Colonic mucosa (tissue), 4 donors: Measurements from ENCODE around the gene USP17L30. TPM values are rescaled to one million over a fixed set of nuclear protein-coding genes. Genes with fewer than 3 reads are reported as not detected.
"Not testable (repeated sequence)": the region's sequence is repeated elsewhere in the genome, so short reads cannot be mapped to it uniquely, and the experiment has no call there.

Experiments
- DNase-seq: peaks from one replicate; pipeline ENCODE4 v3.0.0-alpha.2; 2020
- H3K27ac ChIP-seq: fragments of 200-600 bp; one replicate; pipeline ENCODE4 v1.8.0; 2021
- H3K27me3 ChIP-seq: fragments of 200-600 bp; one replicate; pipeline ENCODE4 v1.8.0; 2021
- H3K36me3 ChIP-seq: fragments of 200-600 bp; one replicate; pipeline ENCODE4 v1.8.0; 2021
- H3K4me1 ChIP-seq: fragments of 200-600 bp; one replicate; pipeline ENCODE4 v1.8.0; 2021; ENCODE audit warnings: mild to moderate bottlenecking
- H3K4me3 ChIP-seq: fragments of 200-600 bp; one replicate; pipeline ENCODE4 v1.8.0; 2021
- H3K9ac ChIP-seq, 2 donors: one replicate each; pipeline ENCODE4 v1.7.0; 2013; ENCODE audit warnings: control low read depth in 2 of 2, low read depth in 2 of 2, low read length in 2 of 2
- H3K9me3 ChIP-seq: fragments of 200-600 bp; one replicate; pipeline ENCODE4 v1.8.0; 2021
- intact Hi-C: fragments of 100-400 bp; cut with DNase I; formaldehyde crosslinking; loops from one replicate; pipeline ENCODE4 v1.14.1; 2022
- total RNA-seq, 2 donors: library from RNA; stranded (reverse); fragmentation: NEBNext Ultra II Directional in 1 of 2; extraction: Animal tissue kit (Norgen Biotek cat#: 25700) in 1 of 2; gene quantifications; one replicate each; pipeline ENCODE4 v1.2.1, GENCODE V29; 2021
- donor health status: healthy.
- donor health status: DM: no; HTN: no; CAD: no.
- donor health status: DM: no; HTN: no; CAD: no.

USP17L30 gene
- total RNA-seq, result not detected

GRCh38 chr4:9362829-9363228 is at the start of gene USP17L30:
USP17L30 (plus strand) TSS chr4:9363129; CDS start chr4:9363129, 0 bp downstream.
- H3K4me3 ChIP-seq, H3K9ac ChIP-seq, H3K27me3 ChIP-seq, DNase-seq, H3K4me1 ChIP-seq, H3K36me3 ChIP-seq, H3K27ac ChIP-seq, H3K9me3 ChIP-seq, intact Hi-C loops: not testable (repeated sequence)

GRCh38 chr4:9324191-9324590 is 38.7 kb upstream of the USP17L30 start:
- H3K9me3 ChIP-seq, H3K27ac ChIP-seq, H3K4me3 ChIP-seq, H3K36me3 ChIP-seq, H3K4me1 ChIP-seq, H3K9ac ChIP-seq, H3K27me3 ChIP-seq, DNase-seq, intact Hi-C loops: not testable (repeated sequence)

- H3K27ac ChIP-seq, H3K36me3 ChIP-seq, DNase-seq, H3K4me1 ChIP-seq, intact Hi-C loops, H3K4me3 ChIP-seq, H3K27me3 ChIP-seq, H3K9ac ChIP-seq, H3K9me3 ChIP-seq: not testable (repeated sequence)
Measured at GRCh38 chr4:9324865-9325264, 38.1 kb upstream of the USP17L30 start, which contains the start of gene USP17L24. USP17L24 (plus strand) TSS chr4:9325165; CDS start chr4:9325165, 0 bp downstream.

GRCh38 chr4:9329611-9330010 is 33.3 kb upstream of the USP17L30 start, which contains the start of gene USP17L25:
USP17L25 (plus strand) TSS chr4:9329911; CDS start chr4:9329911, 0 bp downstream.
- H3K9ac ChIP-seq, H3K36me3 ChIP-seq, H3K4me1 ChIP-seq, H3K27ac ChIP-seq, DNase-seq, H3K9me3 ChIP-seq, intact Hi-C loops, H3K27me3 ChIP-seq, H3K4me3 ChIP-seq: not testable (repeated sequence)

- H3K9ac ChIP-seq, H3K9me3 ChIP-seq, H3K4me3 ChIP-seq, H3K27me3 ChIP-seq, DNase-seq, H3K36me3 ChIP-seq, H3K27ac ChIP-seq, intact Hi-C loops, H3K4me1 ChIP-seq: not testable (repeated sequence)
Measured at GRCh38 chr4:9334358-9334757, 28.6 kb upstream of the USP17L30 start, which contains the start of gene USP17L26. USP17L26 (plus strand) TSS chr4:9334658; CDS start chr4:9334658, 0 bp downstream.

- H3K4me3 ChIP-seq, H3K36me3 ChIP-seq, H3K27ac ChIP-seq, H3K4me1 ChIP-seq, DNase-seq, H3K9ac ChIP-seq, H3K27me3 ChIP-seq, intact Hi-C loops, H3K9me3 ChIP-seq: not testable (repeated sequence)
Measured at GRCh38 chr4:9339103-9339502, 23.8 kb upstream of the USP17L30 start, which contains the start of gene USP17L5. USP17L5 (plus strand) TSS chr4:9339403; CDS start chr4:9339403, 0 bp downstream.

GRCh38 chr4:9343848-9344247 is 19.1 kb upstream of the USP17L30 start, which contains the start of gene USP17L27:
USP17L27 (plus strand) TSS chr4:9344148; CDS start chr4:9344148, 0 bp downstream.
- DNase-seq, intact Hi-C loops, H3K27me3 ChIP-seq: not testable (repeated sequence)

GRCh38 chr4:9348593-9348992 is 14.3 kb upstream of the USP17L30 start, which contains the start of gene USP17L28:
USP17L28 (plus strand) TSS chr4:9348893; CDS start chr4:9348893, 0 bp downstream.
- DNase-seq, H3K9ac ChIP-seq, H3K36me3 ChIP-seq, H3K27me3 ChIP-seq, H3K27ac ChIP-seq, H3K4me3 ChIP-seq, intact Hi-C loops, H3K9me3 ChIP-seq, H3K4me1 ChIP-seq: not testable (repeated sequence)

More at GRCh38 chr4:9343848-9344247, 19.1 kb upstream of the USP17L30 start, which contains the start of gene USP17L27:
- H3K9ac ChIP-seq, H3K36me3 ChIP-seq, H3K27ac ChIP-seq, H3K4me1 ChIP-seq, H3K4me3 ChIP-seq, H3K9me3 ChIP-seq: not testable (repeated sequence)

GRCh38 chr4:9350866-9351265 is 12.1 kb upstream of the USP17L30 start:
- H3K9me3 ChIP-seq, H3K9ac ChIP-seq, DNase-seq, H3K4me1 ChIP-seq, H3K27ac ChIP-seq, intact Hi-C loops, H3K36me3 ChIP-seq, H3K4me3 ChIP-seq, H3K27me3 ChIP-seq: not testable (repeated sequence)

- H3K9me3 ChIP-seq, H3K36me3 ChIP-seq, DNase-seq, H3K9ac ChIP-seq, H3K27me3 ChIP-seq, H3K27ac ChIP-seq, H3K4me1 ChIP-seq, H3K4me3 ChIP-seq, intact Hi-C loops: not testable (repeated sequence)
Measured at GRCh38 chr4:9353338-9353737, 9.6 kb upstream of the USP17L30 start, which contains the start of gene USP17L29. USP17L29 (plus strand) TSS chr4:9353638; CDS start chr4:9353638, 0 bp downstream.

- H3K27ac ChIP-seq, H3K4me1 ChIP-seq, intact Hi-C loops, H3K27me3 ChIP-seq, H3K36me3 ChIP-seq, DNase-seq, H3K4me3 ChIP-seq, H3K9ac ChIP-seq, H3K9me3 ChIP-seq: not testable (repeated sequence)
Measured at GRCh38 chr4:9379881-9380280, 17.0 kb downstream of the USP17L30 start.
